ENCODE measurements around the gene IGF1R.

DNA sequence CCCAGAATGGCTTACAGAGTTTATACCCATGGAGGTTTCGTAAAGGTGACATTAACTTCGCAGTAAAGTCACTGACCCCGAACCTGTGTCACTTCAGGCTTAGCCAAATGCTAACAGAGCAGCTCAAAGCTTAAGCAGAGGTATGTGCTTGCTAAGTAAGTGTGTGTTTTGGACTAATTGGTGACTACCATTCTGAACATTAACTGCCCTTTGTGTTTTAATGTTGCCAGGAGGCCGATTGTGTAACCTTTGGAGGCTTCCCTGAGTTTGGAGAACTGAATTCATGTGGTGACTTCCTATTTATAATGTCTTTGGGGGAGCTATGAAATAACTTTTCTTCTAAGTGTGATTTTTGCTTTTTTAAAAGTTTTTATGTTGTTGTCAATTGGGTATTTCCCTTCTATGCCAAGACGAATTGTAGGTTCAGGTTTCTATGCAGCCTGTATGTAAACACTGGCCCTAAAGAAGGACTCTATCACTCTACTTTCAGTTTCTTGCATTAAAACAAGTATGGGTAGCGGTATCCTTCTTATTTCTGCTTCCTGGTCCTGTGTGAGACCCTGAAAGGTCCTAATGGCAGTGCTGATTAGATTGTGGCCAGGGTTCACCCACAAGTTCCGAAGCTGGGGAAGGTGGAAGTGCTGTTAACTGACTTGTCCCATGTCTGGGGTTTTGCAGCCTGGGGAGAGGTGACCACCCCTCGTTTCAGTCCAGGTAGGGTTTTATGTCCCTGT, 86.3 kb downstream of the IGF1R start:
- TF ChIP-seq, protein P1, sequence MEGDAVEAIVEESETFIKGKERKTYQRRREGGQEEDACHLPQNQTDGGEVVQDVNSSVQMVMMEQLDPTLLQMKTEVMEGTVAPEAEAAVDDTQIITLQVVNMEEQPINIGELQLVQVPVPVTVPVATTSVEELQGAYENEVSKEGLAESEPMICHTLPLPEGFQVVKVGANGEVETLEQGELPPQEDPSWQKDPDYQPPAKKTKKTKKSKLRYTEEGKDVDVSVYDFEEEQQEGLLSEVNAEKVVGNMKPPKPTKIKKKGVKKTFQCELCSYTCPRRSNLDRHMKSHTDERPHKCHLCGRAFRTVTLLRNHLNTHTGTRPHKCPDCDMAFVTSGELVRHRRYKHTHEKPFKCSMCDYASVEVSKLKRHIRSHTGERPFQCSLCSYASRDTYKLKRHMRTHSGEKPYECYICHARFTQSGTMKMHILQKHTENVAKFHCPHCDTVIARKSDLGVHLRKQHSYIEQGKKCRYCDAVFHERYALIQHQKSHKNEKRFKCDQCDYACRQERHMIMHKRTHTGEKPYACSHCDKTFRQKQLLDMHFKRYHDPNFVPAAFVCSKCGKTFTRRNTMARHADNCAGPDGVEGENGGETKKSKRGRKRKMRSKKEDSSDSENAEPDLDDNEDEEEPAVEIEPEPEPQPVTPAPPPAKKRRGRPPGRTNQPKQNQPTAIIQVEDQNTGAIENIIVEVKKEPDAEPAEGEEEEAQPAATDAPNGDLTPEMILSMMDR (IDR thresholded peaks at IDR 0.05; ENCODE audit: insufficient read depth, low read length), result no peak
- TF ChIP-seq POLR2AphosphoS5 (IDR thresholded peaks at IDR 0.05; ENCODE audit: low read depth) (no peak), GABPA (IDR thresholded peaks at IDR 0.05; ENCODE audit: low read depth) (no peak; the same call in 1 of the 2 replicates)
